Measurements from ENCODE around the gene TMEM163.

TMEM163 gene

DNA sequence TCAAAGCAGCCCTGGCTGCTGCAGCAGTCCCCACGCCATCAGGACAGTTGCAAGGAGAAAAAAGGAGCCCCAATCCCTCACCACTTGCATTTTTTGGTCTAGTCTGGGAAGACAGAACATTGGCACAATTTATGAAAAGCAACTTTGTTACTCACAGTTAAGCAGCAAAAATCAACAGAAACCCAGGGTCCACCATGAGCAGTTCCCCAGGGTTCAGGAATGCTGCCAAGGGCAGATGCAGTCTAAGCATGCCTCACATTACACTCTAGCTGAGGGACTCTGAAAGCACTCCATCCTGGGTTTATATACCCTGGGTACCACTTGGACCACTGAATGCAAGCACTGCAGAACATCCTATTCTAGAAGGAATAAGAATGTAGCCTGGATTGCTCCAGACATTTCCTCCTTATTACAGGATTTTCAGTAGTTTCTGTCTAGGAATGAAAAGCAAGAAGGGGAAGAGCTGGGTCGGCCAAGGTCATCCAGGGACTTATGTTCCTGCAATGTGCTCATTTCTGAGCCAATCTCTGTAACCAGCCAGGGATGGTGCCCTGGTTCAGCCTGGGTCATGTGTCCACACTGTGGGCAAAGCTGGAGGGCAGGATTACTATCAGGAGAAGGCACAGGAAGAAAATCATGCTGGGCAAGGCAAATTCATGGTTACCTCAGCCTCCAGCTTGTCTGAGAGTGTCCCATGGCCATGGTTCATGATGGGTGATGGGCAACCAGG lies 19.5 kb upstream of the TMEM163 start:
- TF ChIP-seq, protein P1, sequence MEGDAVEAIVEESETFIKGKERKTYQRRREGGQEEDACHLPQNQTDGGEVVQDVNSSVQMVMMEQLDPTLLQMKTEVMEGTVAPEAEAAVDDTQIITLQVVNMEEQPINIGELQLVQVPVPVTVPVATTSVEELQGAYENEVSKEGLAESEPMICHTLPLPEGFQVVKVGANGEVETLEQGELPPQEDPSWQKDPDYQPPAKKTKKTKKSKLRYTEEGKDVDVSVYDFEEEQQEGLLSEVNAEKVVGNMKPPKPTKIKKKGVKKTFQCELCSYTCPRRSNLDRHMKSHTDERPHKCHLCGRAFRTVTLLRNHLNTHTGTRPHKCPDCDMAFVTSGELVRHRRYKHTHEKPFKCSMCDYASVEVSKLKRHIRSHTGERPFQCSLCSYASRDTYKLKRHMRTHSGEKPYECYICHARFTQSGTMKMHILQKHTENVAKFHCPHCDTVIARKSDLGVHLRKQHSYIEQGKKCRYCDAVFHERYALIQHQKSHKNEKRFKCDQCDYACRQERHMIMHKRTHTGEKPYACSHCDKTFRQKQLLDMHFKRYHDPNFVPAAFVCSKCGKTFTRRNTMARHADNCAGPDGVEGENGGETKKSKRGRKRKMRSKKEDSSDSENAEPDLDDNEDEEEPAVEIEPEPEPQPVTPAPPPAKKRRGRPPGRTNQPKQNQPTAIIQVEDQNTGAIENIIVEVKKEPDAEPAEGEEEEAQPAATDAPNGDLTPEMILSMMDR (IDR thresholded peaks at IDR 0.05; ENCODE audit: control insufficient read depth, extremely low read depth, insufficient read depth) = no peak
- no peak for DNase-seq (ENCODE audit: low read depth)
- H3K4me3 ChIP-seq (ENCODE audit: low read depth, low read length) = no peak overlapping the region

DNA sequence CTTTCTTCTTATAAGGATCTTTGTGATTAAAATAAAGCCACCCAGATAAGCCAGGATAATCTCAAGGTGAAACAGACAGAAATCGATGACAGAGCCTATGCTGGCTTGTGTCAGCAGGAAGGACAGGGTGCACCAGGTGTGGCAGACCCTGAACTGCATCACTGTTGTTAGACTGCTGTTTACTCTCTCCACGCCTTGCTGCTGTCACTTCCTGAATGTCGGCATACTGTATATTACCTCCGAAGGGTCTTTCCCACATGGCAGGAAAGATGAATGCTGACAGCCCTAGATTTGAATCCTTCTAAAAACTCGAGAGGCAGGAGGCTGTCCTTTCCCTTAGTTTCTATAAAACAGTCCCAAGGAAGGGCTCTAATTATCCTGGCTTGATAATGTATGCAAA lies 18.9 kb upstream of the TMEM163 start:
- H3K4me3 ChIP-seq (ENCODE audit: low read depth, low read length) = no peak overlapping the region
- DNase-seq (ENCODE audit: low read depth) = no peak
- TF ChIP-seq, protein P1 (IDR thresholded peaks at IDR 0.05; ENCODE audit: control insufficient read depth, extremely low read depth, insufficient read depth) = no peak

DNA sequence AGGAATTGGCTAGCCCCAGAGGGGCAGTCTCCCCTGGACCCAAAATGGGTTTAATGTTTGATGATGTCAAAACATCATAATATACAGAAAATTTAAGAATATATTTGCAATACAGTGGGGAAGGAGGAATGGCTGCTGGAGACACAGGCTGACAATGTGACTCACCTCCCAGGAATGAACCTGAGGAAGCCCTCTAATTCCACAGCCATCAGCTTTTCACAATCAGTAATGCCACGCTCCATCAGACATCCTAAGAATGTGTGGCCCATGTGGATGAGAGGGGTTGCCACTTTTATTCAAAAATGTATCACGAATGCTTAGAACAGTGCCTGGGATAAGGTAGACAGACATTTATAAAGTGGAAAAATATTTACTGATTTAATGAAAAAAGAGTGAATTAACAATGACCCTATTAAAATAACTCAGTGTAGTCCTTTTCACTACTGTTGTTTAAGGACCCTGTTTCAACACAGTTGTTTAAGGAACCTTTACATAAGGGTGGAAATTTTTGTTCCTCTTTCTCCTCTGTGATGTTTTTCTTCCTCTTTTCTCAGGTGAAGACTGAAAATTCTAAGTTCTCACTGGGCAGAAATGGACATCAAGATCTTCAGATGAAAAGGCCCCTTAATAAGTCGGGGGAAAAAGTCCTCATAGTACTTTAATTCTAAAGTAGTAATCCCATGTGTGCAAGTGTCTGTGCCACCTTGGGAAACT lies 17.5 kb upstream of the TMEM163 start:
- TF ChIP-seq, protein P1 (IDR thresholded peaks at IDR 0.05; ENCODE audit: control insufficient read depth, extremely low read depth, insufficient read depth) = no peak
- no peak overlapping the region for H3K4me3 ChIP-seq (ENCODE audit: low read depth, low read length)
- no peak for DNase-seq (ENCODE audit: low read depth)

DNA sequence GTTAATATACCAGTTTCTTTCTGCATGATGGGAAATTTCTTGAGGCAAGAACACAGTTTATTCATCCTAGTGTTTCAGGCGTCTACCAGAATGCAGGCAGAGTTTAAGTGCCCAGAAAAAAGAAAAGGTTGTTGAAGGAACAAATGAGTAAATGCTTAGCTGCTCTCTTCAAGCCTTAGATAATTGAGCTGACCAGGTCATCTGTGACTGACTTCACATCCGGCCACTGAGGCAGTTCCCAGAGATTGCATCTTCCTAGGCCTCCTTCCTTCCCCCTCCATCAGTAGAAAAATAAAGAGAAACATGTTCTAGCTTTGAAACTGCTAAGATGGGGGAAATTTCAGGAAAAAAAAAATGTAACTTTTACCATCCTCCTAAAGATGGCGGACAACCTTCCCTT lies 9.4 kb upstream of the TMEM163 start:
- DNase-seq (ENCODE audit: low read depth) = no peak
- TF ChIP-seq, protein P1 (IDR thresholded peaks at IDR 0.05; ENCODE audit: control insufficient read depth, extremely low read depth, insufficient read depth) = no peak
- no peak overlapping the region for H3K4me3 ChIP-seq (ENCODE audit: low read depth, low read length)

DNA sequence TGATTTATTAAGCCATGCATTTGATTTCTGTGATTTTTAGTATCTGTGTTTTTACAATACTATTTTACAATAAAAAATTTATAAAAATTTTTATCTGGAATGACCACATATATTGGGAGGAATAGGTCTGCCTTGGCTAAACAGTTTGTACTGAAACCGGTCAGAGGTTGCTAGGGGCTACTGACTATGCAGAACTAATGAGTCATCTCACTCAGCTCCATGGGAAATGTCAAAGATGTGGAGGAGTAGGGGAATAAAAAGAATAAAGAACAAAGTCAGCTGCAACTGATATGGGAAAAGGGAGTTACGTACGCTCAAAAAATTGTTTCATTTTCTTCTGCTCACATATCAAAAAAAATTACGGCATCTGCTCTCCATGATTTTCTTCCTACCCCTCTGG lies 8.6 kb upstream of the TMEM163 start:
- no peak for DNase-seq (ENCODE audit: low read depth)
- no peak overlapping the region for H3K4me3 ChIP-seq (ENCODE audit: low read depth, low read length)
- TF ChIP-seq, protein P1 (IDR thresholded peaks at IDR 0.05; ENCODE audit: control insufficient read depth, extremely low read depth, insufficient read depth) = no peak

DNA sequence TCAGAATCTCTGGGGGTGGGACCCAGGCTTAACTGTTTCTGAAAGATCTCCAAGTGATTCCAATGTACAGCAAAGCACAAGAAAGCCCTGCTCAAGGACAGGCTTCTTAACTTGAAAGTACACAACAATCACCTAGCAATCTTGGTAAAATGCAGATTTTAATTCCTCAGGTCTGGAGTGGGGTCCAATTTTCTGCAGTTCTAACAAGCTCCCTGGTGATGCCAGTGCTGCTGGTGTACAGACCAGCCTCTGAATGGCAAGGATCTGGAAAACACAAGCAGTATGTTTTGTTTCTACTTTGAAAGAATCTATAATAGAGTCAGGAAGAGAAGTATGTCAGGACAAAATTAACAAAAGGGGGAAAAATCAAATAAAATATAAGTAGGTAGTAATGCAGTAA lies 7.8 kb upstream of the TMEM163 start:
- TF ChIP-seq, protein P1 (IDR thresholded peaks at IDR 0.05; ENCODE audit: control insufficient read depth, extremely low read depth, insufficient read depth) = no peak

More for the DNA sequence above, 7.8 kb upstream of the TMEM163 start:
- H3K4me3 ChIP-seq (ENCODE audit: low read depth, low read length) = no peak overlapping the region
- no peak for DNase-seq (ENCODE audit: low read depth)

Measured in LNCaP clone FGC (cell line).